HL-60 (cell line): ENCODE data around the gene FGF22.

ENCODE experiments used
- POLR2AphosphoS5 ChIP-seq: IDR thresholded peaks from 2 replicates; pipeline ENCODE4 v1.6.1; 2012; ENCODE audit warnings: low read depth
- SPI1 ChIP-seq: IDR thresholded peaks from 2 replicates; pipeline ENCODE4 v1.6.1; 2012; ENCODE audit warnings: low read depth, mild to moderate bottlenecking, borderline replicate concordance
- TF ChIP-seq, protein P1 (sequence below): IDR thresholded peaks from one replicate; pipeline ENCODE4 v1.5.1; 2011; ENCODE audit warnings: low read length, control low read depth, inconsistent platforms; ENCODE audit not compliant: insufficient read depth
- TF ChIP-seq, protein P2 (sequence below): IDR thresholded peaks from 2 replicates; pipeline ENCODE4 v1.6.1; 2012; ENCODE audit warnings: low read depth; ENCODE audit not compliant: insufficient replicate concordance

GRCh38 chr19:610071-610800, 29.4 kb upstream of the FGF22 start:
- TF ChIP-seq, protein P1, sequence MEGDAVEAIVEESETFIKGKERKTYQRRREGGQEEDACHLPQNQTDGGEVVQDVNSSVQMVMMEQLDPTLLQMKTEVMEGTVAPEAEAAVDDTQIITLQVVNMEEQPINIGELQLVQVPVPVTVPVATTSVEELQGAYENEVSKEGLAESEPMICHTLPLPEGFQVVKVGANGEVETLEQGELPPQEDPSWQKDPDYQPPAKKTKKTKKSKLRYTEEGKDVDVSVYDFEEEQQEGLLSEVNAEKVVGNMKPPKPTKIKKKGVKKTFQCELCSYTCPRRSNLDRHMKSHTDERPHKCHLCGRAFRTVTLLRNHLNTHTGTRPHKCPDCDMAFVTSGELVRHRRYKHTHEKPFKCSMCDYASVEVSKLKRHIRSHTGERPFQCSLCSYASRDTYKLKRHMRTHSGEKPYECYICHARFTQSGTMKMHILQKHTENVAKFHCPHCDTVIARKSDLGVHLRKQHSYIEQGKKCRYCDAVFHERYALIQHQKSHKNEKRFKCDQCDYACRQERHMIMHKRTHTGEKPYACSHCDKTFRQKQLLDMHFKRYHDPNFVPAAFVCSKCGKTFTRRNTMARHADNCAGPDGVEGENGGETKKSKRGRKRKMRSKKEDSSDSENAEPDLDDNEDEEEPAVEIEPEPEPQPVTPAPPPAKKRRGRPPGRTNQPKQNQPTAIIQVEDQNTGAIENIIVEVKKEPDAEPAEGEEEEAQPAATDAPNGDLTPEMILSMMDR: no peak
- TF ChIP-seq SPI1 (no peak), POLR2AphosphoS5 (no peak)
- TF ChIP-seq, protein P2, sequence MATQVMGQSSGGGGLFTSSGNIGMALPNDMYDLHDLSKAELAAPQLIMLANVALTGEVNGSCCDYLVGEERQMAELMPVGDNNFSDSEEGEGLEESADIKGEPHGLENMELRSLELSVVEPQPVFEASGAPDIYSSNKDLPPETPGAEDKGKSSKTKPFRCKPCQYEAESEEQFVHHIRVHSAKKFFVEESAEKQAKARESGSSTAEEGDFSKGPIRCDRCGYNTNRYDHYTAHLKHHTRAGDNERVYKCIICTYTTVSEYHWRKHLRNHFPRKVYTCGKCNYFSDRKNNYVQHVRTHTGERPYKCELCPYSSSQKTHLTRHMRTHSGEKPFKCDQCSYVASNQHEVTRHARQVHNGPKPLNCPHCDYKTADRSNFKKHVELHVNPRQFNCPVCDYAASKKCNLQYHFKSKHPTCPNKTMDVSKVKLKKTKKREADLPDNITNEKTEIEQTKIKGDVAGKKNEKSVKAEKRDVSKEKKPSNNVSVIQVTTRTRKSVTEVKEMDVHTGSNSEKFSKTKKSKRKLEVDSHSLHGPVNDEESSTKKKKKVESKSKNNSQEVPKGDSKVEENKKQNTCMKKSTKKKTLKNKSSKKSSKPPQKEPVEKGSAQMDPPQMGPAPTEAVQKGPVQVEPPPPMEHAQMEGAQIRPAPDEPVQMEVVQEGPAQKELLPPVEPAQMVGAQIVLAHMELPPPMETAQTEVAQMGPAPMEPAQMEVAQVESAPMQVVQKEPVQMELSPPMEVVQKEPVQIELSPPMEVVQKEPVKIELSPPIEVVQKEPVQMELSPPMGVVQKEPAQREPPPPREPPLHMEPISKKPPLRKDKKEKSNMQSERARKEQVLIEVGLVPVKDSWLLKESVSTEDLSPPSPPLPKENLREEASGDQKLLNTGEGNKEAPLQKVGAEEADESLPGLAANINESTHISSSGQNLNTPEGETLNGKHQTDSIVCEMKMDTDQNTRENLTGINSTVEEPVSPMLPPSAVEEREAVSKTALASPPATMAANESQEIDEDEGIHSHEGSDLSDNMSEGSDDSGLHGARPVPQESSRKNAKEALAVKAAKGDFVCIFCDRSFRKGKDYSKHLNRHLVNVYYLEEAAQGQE: no peak
